ENCODE data around the gene MRPS34. TPM values are rescaled to one million over a fixed set of nuclear protein-coding genes. Genes with fewer than 3 reads are reported as not detected.

The MRPS34 gene
- polyA plus RNA-seq, 4 donors, result 64.2 to 87.3 (median 66.9) TPM

DNA sequence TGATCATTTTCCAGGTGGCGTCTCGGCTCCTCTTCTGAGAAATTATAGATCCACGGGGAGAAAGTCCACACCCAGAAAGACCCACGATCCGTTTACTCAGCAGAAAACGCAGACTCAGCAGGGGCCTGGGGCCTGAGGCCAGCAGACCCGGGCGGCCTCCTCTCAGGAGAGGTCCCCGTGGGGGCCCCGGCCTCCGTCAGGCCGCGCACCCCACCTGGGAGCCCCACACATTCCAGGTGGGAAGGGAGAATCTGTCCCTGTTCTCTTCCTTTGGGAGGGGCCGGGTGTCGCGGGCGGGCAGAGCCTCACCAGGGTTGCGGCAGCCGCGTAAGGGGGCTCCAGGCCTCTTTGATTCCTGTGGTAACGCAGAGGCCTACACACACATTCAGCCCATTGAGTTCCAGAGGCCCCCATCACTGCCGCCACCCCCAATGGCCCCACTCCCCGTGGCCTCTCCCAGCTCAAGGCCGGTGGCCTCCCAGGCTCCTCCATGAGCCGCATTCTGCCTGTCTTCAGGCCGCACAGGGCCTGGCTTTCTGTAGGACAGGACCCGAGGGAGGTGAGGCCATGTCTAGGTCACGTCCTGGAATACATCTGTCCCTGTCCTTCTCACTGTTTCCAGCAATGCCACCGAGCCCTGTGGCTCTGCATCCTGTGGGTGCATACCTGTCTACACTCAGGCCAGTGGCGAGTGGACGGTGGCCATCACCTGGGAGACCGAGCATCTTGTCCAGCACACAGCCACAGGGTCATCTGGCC lies 22.2 kb upstream of the MRPS34 start:
- DNase-seq (ENCODE audit: low read depth in 4 of 4, low spot score in 3 of 4), result no peak

DNA sequence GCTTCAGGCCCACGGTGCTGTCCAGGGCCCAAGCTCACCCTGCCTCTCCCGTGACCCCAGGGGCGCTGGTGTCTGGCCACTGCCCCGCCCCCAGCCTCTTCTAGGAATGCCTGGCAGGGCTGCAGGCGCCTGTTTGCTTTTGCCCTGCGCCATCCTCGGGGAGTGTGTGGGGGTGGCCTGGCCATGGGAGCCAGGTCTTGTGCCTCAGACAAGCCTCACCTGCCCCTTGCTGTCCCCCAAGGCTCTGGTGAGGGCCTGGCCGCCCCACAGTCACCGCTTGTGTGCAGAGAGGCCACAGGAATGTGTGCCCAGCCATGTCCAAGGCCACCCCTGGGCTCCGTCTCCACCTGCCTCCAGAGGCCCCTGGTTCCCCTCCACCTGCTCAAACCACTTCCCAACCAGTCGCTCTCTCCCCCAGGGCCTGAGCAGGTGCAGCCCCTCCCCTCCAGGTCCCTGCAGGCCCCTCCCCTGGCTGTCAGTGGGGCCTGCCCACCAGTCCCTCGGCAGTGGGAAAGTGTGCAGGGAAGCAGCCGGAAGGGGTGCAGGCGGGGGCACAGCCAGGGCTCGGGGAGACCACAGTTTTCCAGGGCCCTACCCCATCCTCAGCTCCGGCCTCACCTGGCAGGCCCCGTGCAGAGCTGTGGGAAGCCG lies 21.4 kb upstream of the MRPS34 start:
- DNase-seq (ENCODE audit: low read depth in 4 of 4, low spot score in 3 of 4), result no peak

DNA sequence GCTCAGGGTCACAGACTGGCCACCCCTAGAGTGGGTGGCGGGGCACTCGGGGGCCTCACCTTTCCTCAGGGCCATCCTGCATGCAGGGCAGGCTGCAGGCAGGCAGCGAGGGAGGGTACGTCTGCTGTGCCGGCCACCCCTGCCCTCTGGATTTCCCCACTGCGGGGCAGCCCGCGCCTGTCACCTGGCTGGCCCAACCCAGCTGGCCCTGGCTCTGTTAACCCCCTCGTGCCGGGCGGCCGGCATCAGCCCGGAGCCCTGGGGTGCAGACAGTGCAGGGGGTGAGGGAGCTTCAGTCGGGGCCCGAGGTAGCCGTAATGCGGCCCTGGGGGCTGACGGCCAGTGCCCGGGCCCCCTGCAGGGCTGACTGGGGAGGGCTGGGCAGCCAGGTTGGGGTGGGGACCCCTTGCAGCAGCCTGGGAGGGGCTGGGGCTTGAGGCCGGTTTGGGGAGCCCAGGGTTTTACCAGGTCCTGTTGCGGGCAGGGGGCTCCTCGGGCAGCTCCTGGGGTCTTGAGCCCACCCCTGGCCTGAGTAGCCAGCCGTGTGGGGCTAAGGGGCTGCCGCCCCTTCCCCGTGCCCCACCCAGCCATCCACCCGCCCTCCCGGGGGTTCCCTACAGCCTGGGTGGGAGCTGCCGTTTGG lies 20.8 kb upstream of the MRPS34 start, which contains the start of gene IGFALS:
Gene IGFALS, minus strand, starts transcription at position 128 of the 643 bp plus-strand sequence. Its CDS starts 53 bp downstream, at position 75.
- DNase-seq (ENCODE audit: low read depth in 4 of 4, low spot score in 3 of 4), result no peak

DNA sequence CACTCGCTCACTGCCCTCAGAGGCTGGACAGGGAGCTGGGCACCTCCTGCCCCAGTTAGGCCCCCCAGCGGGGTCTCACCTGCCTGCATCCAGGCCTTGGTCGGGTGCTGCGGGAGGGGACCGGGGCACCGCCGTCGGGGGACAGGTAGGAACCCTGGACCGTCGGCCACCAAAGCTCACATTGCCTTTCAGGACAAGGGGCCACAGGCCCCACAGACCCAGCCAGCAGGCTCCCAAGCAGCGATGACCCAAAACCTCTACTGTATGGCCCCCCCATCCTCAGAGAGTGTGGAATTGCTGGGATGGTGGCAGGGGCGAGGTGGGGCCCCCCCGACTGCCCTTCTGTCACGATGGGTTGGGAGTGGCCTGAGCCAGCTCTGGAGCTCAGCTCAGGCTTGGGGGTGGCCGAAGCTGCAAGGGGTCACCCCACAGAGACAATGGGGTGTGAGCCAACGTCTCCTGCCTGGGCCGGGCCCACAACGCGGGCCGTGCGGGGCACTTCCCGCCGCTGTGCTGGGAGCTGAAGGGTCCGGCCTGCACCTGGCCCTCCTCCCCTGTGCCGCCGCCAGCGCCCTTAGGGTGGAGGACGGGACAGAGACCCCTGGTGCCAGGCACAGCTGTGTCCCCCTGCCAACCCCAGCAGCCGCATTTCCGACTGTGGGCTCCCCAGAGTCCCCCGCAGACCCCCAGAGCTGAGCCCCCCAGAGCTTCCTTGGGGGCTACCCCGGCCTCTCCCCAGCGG lies 20.1 kb upstream of the MRPS34 start:
- DNase-seq (ENCODE audit: low read depth in 4 of 4, low spot score in 3 of 4), result no peak

DNA sequence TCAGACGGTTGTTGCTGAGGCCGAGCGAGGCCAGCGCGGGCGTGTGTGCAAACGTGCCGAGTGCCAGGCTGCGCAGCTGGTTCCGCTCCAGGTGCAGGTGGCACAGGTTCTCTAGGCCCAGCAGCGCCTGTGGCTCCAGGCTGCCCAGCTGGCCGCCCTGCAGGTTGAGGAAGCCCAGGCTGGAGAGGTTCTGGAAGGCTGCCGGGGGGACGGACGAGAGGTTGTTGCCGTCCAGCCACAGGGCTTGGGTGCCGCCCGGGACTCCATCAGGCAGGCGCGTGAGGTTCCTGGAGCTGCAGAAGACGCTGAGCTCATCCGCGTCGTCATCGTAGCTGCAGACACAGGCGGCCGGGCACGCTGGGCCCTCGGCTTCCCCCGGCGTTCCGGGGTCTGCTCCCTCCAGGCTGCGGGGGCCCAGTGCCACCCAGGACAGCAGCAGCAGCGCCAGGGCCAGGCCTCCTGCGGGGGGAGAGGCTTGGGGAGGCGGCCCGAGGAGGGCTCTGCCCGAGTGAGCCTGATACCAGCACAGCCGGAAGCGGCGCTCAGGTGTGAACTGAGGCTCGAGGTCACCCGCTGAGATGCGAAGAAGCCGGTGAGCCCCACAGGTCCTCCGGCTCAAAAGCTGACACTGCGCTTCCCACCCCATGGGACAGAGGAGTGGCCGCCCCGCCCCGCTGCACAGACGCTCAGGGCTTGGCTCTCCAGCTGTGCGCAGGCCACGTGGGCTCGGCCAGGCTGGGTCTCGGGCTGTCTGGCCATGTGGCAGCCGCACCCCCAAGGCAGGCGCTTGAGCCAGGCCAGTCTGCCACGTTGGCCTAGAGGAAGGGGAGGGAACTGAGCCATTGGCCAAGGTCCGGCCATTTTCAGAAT lies 19.2 kb upstream of the MRPS34 start:
- DNase-seq (ENCODE audit: low read depth in 4 of 4, low spot score in 3 of 4), result no peak

DNA sequence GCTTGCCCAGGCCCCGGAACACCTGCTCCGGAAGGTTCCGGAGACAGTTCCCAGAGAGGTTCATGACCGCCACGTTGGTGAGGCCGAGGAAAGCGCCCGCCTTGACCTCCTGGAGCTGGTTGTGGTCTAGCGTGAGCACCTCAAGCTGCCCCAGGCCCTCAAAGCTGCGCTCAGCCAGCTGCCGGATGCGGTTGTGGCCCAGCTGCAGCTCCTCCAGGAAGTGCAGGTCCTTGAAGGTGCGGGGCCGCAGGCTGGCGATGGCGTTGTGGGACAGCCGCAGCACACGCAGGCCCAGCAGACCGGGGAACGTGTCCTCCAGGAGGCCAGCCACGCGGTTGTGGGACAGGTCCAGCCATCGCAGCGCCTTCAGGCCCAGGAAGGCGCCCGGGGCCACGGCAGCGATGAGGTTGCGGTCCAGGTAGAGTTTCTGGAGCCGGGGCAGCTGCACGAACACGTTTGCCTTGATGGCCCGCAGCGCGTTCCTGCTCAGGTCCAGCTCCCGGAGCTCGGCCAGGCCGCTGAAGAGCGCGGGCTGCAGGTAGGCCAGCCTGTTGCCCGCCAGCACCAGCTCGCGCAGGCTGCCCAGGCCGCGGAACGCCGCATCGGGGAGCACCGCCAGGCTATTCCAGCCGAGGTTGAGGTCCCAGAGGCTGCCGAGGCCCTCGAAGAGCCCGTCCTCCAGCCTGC lies 18.5 kb upstream of the MRPS34 start:
- DNase-seq (ENCODE audit: low read depth in 4 of 4, low spot score in 3 of 4), result no peak

DNA sequence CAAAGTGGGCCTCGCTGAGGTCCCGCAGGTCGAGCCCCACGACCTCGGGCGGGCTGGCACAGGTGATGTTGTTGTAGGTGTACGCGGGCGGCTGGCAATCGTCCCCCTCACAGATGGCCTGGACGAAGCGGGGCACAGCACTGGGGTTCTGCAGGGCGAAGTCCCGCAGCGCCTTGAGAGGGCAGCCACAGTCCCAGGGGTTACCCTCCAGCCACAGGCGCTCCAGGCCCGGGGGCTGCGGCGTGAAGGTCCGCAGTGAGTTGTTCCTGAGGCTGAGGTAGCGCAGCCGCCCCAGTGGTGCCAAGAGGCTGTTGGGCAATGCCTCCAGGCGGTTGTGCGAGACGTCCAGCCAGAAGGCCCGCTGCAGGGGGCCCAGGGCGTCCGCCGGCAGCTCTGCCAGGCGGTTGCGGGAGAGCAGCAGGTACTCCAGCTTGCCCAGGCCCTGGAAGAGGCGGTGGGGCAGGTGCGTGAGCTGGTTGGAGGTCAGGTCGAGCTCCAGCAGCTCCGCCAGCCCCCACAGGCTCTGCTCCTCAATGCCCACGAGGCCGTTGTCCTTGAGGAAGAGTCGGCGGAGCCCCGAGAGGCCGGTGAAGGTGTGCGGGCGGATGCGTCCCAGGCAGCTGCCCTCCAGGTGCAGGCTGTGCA lies 17.8 kb upstream of the MRPS34 start:
- no peak for DNase-seq (ENCODE audit: low read depth in 4 of 4, low spot score in 3 of 4)

DNA sequence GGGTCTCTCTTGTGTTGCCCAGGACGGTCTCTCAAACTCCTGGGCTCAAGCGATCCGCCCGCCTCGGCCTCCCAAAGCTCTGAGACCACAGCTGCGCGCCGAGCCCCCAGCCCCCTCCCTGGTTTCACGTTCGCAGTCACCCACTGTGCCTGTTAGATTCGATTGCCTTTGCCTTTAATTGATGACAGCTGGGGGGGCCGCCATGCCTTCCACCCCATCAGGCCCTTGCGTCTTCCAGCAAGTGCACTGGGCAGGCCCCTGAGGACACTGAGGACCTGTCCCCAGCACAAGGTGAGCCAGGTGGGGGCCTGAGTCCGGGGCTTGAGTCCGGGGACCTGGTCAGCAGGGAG lies 17.3 kb upstream of the MRPS34 start:
- DNase-seq (ENCODE audit: low read depth in 4 of 4, low spot score in 3 of 4), result no peak

DNA sequence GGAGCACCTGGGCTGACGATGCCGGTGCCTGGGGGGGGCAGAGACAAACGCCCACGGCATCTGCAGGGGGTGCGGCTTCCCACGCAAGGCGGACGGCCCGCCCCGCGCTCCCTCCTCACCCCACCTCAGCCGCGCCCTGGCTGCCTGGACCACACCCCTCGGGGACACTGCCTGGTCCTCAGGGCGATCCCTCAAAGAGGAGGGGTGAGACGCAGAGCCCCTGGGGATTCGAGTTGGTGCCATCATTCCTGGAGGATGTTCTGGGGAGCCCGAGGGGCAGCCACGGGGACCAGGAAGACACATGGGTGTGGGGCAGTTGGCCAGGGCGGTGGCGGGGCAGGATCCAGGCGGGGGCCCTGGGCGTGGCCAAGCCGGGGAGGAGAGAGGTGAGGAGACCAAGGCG lies 16.7 kb upstream of the MRPS34 start:
- DNase-seq (ENCODE audit: low read depth in 4 of 4, low spot score in 3 of 4), result no peak

DNA sequence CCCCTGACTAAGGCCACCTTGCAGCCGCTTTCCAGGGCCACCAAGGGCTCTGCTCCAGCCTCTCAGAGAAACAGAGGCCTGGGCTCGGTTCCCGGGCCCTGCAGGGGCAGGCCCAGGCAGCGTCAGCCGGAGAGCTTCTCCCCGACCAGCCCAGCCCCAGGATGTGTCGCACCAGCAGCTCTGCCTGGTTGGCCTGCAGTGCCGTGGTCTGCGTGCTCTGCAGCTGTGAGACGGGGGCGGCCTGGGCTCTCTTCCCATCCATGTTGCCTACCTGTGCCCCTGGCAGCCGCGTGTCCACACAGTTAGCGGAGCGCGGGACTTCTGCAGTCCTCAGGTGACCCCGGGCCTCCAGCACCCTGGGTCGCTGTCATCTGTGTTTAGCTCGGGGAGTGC lies 15.8 kb upstream of the MRPS34 start:
- no peak for DNase-seq (ENCODE audit: low read depth in 4 of 4, low spot score in 3 of 4)

DNA sequence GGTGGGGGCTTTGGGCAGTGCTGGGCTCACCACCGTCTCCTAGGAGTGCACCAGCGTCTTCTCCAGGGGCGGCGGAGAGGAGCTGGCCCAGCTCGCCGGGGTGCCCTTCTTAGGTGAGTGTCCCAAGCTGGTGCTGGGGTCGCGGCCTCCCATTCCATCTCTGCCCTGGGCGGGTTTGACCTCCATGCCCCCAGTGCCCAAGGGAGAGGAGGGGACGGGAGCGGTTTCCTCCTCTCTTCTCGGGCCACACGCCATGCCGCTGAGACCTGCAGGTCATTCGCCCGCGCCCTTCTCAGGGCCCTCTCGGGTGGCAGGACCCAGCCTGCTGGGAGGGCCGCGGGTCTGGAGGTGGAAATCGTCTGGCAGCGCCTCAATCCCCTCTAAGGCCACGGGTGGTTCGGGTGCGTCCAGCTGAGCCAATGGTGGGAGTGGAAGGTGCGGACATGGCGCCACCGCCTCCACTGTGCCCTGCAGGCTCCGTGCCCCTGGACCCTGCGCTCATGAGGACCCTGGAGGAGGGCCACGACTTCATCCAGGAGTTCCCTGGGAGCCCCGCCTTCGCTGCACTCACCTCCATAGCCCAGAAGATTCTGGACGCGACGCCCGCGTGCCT lies 15.3 kb upstream of the MRPS34 start:
- DNase-seq (ENCODE audit: low read depth in 4 of 4, low spot score in 3 of 4), result no peak

DNA sequence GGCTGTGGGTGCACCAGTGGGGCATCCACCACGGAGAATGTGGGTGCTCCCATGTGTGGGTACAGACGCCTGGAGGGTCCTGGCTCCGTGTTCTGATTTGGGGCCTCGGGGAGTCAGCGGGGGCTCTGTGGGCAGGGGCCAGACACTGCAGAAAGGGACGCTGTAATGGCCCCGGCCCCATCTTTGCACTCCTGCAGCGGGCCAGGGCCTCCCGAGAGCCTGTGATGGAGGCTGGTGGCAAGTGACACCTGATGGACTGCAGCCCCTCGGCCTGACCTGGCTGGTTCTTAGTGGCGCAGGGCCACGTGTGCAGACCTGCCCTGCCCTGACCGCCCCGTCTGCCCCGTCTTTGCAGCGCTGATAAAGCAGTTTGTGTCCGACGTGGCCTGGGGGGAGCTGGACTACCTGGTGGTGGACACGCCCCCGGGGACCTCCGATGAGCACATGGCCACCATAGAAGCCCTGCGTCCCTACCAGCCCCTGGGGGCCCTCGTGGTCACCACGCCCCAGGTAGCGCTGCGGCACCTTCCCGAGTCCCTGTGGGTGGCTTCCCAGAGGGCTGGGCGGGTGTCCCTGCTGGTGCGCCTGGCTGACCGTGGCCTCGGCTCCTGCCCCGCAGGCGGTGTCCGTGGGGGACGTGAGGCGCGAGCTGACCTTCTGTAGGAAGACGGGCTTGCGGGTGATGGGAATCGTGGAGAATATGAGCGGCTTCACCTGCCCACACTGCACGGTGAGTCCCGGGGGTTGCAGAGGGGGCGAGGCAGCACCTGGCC lies 14.6 kb upstream of the MRPS34 start:
- no peak for DNase-seq (ENCODE audit: low read depth in 4 of 4, low spot score in 3 of 4)

DNA sequence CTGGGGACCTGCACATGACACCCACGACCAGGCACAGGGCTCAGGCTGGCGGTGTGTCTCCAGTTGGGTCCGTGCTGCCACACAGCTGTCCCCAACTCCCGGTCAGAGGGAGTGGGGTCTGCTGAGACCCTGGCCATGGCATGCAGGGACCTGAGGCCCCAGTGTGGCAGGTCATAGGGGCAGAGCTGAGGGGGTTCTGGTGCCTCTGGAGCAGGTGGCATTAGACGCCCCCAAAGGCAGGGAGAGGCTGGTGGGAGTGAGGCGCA lies 14.1 kb upstream of the MRPS34 start:
- DNase-seq (ENCODE audit: low read depth in 4 of 4, low spot score in 3 of 4), result no peak

DNA sequence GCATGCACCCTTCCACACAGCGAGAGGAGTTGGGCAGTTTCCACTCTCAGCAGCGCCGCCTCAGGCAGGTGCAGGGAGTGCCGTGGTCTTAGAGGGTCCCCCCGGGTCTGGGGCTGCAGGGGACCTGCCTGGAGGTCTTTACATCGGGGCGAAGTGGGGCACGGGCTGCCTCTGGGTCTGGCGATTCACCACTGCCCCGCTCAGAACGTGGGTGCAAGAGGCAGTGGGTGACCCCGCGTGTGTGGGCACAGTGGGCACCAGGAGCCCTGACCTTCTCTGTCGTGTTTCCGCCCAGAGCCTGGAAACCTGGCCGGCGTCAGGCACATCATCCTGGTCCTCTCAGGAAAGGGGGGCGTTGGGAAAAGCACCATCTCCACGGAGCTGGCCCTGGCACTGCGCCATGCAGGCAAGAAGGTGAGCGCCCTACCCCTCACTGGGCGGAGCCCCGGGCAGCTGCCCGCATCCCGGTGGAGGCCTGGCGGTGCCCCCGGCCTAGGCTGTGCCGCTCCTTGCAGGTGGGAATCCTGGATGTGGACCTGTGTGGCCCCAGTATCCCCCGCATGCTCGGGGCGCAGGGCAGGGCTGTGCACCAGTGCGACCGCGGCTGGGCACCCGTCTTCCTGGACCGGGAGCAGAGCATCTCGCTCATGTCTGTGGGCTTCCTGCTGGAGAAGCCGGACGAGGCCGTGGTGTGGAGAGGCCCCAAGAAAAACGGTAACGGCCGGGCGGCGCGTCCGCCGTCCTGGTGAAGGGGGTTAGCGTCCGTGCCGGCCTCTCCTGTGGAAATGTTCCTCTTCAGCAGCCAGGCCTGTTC lies 13.5 kb upstream of the MRPS34 start:
- DNase-seq (ENCODE audit: low read depth in 4 of 4, low spot score in 3 of 4), result no peak

DNA sequence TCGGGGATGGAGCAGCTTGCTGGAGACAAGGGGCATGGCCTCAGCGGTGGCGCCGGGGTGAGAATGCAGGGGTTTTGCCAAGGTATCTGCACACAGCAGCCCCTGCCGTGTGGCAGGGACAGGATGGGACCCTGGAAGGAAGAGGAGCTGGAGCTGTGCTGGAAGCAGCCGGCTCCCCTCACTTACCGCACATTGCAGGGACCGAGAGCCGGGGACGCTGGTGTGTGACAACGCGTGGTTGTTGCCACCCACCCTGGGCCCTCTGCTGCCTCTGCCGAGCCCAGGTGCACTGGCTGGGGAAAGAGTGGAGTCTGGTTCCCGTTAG lies 12.9 kb upstream of the MRPS34 start:
- no peak for DNase-seq (ENCODE audit: low read depth in 4 of 4, low spot score in 3 of 4)

DNA sequence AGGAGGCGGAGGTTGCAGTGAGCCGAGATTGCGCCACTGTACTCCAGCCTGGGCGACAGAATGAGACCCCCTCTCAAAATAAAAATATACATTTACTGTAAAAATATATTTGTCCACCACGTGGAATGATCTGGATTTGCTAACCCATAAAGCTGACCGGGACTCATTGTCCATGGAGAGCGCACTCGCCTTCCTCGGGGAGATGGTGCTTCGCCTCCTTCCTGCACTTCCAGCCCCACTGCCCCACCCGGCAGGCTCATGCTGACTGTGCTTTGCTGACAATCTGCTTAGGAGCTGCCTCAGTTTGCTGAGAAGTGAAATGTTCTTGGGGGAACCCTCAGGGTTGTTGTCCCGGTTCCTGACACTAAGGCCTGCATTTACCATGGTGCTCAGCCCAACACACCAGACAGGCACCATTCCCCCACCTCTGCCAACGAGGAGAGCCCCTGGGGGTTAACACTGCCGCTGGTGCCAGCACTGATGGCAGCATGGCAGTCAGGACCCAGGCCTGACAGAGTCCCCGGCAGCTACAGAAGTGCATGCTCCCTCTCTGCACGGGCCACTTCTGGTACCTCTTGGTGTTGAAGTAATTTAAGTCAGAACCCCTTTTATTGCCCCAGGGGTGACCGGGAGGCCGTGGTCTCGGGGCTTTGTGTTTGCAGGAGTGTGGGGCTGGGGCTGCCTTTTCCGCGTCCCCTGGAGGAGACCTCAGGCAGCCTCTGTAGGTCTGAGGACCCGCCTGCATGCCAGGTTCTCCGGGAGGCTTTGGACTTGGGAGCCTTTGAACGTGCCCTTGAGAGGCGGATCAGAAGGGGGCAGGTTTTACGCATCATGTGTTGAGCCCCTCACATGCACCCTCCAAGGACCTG lies 12.3 kb upstream of the MRPS34 start:
- DNase-seq (ENCODE audit: low read depth in 4 of 4, low spot score in 3 of 4), result no peak
